Measurements from ENCODE around the gene KNDC1.

DNA sequence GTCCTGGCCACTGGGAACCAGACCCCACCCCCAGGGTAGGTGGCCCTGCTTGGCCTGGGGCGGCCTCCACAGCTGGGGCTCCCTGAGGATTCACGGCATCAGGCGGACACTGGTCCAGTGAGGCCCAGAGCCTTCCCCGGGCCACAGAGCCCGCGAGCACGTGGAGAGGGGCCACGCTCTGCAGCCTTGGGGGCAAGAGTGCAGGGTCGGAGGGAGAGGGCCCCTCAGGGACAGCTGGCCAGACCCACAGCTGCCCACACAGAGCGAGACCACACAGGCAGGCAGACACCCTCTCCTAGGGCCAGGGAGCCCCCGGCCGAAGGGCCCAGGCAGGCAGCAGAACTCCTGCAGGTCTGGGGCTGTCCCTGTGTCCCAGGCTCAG is 88.3 kb downstream of the KNDC1 start:
- no peak for TF ChIP-seq POLR2A (IDR thresholded peaks at IDR 0.05; ENCODE audit: extremely low read depth, insufficient read length)
- no peak for TF ChIP-seq CTCF (IDR thresholded peaks at IDR 0.05; ENCODE audit: low read depth, low read length)
- no peak for TF ChIP-seq MAX (IDR thresholded peaks at IDR 0.05; ENCODE audit: low read depth, low read length)

All from NB4 (cell line).